Measurements from ENCODE around the gene PCDHA9. TPM values are rescaled to one million over a fixed set of nuclear protein-coding genes. Genes with fewer than 3 reads are reported as not detected.
"Not testable (repeated sequence)": the region's sequence is repeated elsewhere in the genome, so short reads cannot be mapped to it uniquely, and the experiment has no call there.

PCDHA9 gene
- total and polyA plus RNA-seq, 10 of the 15 experiments (the other 5 are each of a cell fraction or from before 2014, with no cell fraction given): 0.01 to 0.06 (median 0.03) TPM; not detected in 7

GRCh38 chr5:140822281-140822629 lies 25.9 kb upstream of the PCDHA9 start:
- Histone ChIP-seq H3K4me2 (ENCODE audit: control insufficient read depth, insufficient read depth) (no peak overlapping the region), H3K36me3 (ENCODE audit: control insufficient read depth in 2 of 2, insufficient read depth in 2 of 2, low read length in 1 of 2) (no peaks in the 10 kb centered on the region), H4K20me1 (ENCODE audit: control insufficient read depth, insufficient read depth) (no peaks in the 10 kb centered on the region), H3K27ac (ENCODE audit: control insufficient read depth, insufficient read depth) (no peak overlapping the region), H3K9me3 (replicated peaks; ENCODE audit: control insufficient read depth, insufficient read depth, low read length) (no peaks in the 10 kb centered on the region; the same call in 2 of the 3 replicates), H2AFZ (ENCODE audit: control insufficient read depth, low read depth, low read length) (no peak overlapping the region), H3K27me3 (replicated peaks in 1 of 2; ENCODE audit: control insufficient read depth in 2 of 2, insufficient read depth in 2 of 2, low read length in 1 of 2) (no peaks in the 10 kb centered on the region), H3K9ac (ENCODE audit: control insufficient read depth, insufficient read depth, low read length) (no peak overlapping the region), H3K4me3 (no peak overlapping the region), H3K79me2 (ENCODE audit: control insufficient read depth, insufficient read depth, low read length) (no peaks in the 10 kb centered on the region), H3K4me1 (ENCODE audit: control insufficient read depth, insufficient read depth, low read length) (no peaks in the 10 kb centered on the region)
- ChIA-PET CTCF (interaction anchor here (0.7 to 2.0 kb wide), 3 partner anchors 9 to 23 kb away, joined by 3 to 5 read pairs (median 3); no protein-coding TSS in a partner anchor), POLR2A (no interaction called here), RAD21 (ENCODE audit: unreplicated experiment) (no interaction called here), SMC1A (ENCODE audit: uncharacterized antibody, unreplicated experiment) (no interaction called here)
- 31% methylated on average over 6 of the region's 6 CpGs for WGBS (ENCODE audit: insufficient coverage, insufficient replicate concordance, low lambda C conversion rate, missing lambda C conversion rate)
- FAIRE-seq: no peak
- no peak for ATAC-seq
- BruUV-seq (replicated peaks): no TSS peak
- in situ Hi-C loops (cut with MboI): loop anchor here (25.0 kb wide), 1 partner anchor 740 kb away; no protein-coding TSS in a partner anchor
- TF ChIP-seq EP300 (IDR thresholded peaks at IDR 0.05; ENCODE audit: borderline replicate concordance in 1 of 2, control insufficient read depth in 1 of 2, low read depth in 2 of 2, low read length in 2 of 2) (no peak), GABPA (IDR thresholded peaks at IDR 0.05; ENCODE audit: low read depth) (no peak), RELB (IDR thresholded peaks at IDR 0.05; ENCODE audit: low read depth) (no peak), RAD21 (IDR thresholded peaks at IDR 0.05; ENCODE audit: insufficient read depth, low read depth, low read length) (no peak), YBX1 (IDR thresholded peaks at IDR 0.05) (no peak), BHLHE40 (IDR thresholded peaks at IDR 0.05; ENCODE audit: borderline replicate concordance in 1 of 2, low read depth in 2 of 2, low read length in 1 of 2) (no peak), EGR1 (IDR thresholded peaks at IDR 0.05; ENCODE audit: borderline replicate concordance in 1 of 2, low read depth in 2 of 2, low read length in 2 of 2) (no peak), BACH1 (IDR thresholded peaks at IDR 0.05; ENCODE audit: borderline replicate concordance) (no peak), SREBF2 (IDR thresholded peaks at IDR 0.05; ENCODE audit: low read length) (no peak), ZBTB33 (IDR thresholded peaks at IDR 0.05) (no peak), NFIC (IDR thresholded peaks at IDR 0.05; ENCODE audit: low read depth, low read length) (no peak), CHD4 (IDR thresholded peaks at IDR 0.05) (no peak), ESRRA (IDR thresholded peaks at IDR 0.05; ENCODE audit: low read length) (no peak), ZSCAN29 (IDR thresholded peaks at IDR 0.05) (no peak)
- intact Hi-C loops (cut with micrococcal nuclease; ENCODE audit: unreplicated experiment): no loop called here
- no peak for DNase-seq (ENCODE audit: low read depth, low spot score)

- H3K79me2 ChIP-seq (ENCODE audit: control insufficient read depth, insufficient read depth, low read length); BruUV-seq (replicated peaks); ATAC-seq; H3K27ac ChIP-seq (ENCODE audit: control insufficient read depth, insufficient read depth); H3K36me3 ChIP-seq (ENCODE audit: control insufficient read depth in 2 of 2, insufficient read depth in 2 of 2, low read length in 1 of 2); H3K4me3 ChIP-seq; H3K4me2 ChIP-seq (ENCODE audit: control insufficient read depth, insufficient read depth); FAIRE-seq; SMC1A ChIA-PET (ENCODE audit: uncharacterized antibody, unreplicated experiment); DNase-seq (ENCODE audit: low read depth, low spot score); H2AFZ ChIP-seq (ENCODE audit: control insufficient read depth, low read depth, low read length); H4K20me1 ChIP-seq (ENCODE audit: control insufficient read depth, insufficient read depth); intact Hi-C loops (cut with micrococcal nuclease; ENCODE audit: unreplicated experiment); H3K9me3 ChIP-seq (replicated peaks; ENCODE audit: control insufficient read depth, insufficient read depth, low read length); H3K27me3 ChIP-seq (replicated peaks in 1 of 2; ENCODE audit: control insufficient read depth in 2 of 2, insufficient read depth in 2 of 2, low read length in 1 of 2); H3K9ac ChIP-seq (ENCODE audit: control insufficient read depth, insufficient read depth, low read length); RAD21 ChIA-PET (ENCODE audit: unreplicated experiment); POLR2A ChIA-PET; H3K4me1 ChIP-seq (ENCODE audit: control insufficient read depth, insufficient read depth, low read length): not testable (repeated sequence)
- in situ Hi-C loops (cut with MboI): loop anchor here (25.0 kb wide), 1 partner anchor 739 kb away; no protein-coding TSS in a partner anchor
- WGBS (ENCODE audit: insufficient coverage, insufficient replicate concordance, low lambda C conversion rate, missing lambda C conversion rate): 81% methylated on average over 43 of the region's 48 CpGs
- CTCF ChIA-PET: interaction anchor here (1.5 to 2.0 kb wide), 2 partner anchors 17 to 23 kb away, joined by 3 to 5 read pairs; no protein-coding TSS in a partner anchor
Measured at GRCh38 chr5:140822969-140823368, 25.2 kb upstream of the PCDHA9 start.

Measured in GM12878 (cell line).